Fibroblast of lung (primary cell): ENCODE measurements around the gene CERK.

Source experiments
- EZH2 ChIP-seq: IDR thresholded peaks from 2 replicates; pipeline ENCODE4 v1.5.1; 2012; ENCODE audit warnings: low read length, control low read depth, mild to moderate bottlenecking; ENCODE audit errors: missing control alignments
- TF ChIP-seq, protein P1 (sequence below), 2 donors: IDR thresholded peaks in 1 of 2; conservative IDR thresholded peaks in 1 of 2; 1 replicate in 1 of 2; 2 replicates in 1 of 2; pipeline ENCODE4 v1.5.1; 2011 to 2012; ENCODE audit warnings: low read length in 2 of 2, control low read depth in 1 of 2, inconsistent platforms in 1 of 2, low read depth in 1 of 2, mild to moderate bottlenecking in 1 of 2

DNA sequence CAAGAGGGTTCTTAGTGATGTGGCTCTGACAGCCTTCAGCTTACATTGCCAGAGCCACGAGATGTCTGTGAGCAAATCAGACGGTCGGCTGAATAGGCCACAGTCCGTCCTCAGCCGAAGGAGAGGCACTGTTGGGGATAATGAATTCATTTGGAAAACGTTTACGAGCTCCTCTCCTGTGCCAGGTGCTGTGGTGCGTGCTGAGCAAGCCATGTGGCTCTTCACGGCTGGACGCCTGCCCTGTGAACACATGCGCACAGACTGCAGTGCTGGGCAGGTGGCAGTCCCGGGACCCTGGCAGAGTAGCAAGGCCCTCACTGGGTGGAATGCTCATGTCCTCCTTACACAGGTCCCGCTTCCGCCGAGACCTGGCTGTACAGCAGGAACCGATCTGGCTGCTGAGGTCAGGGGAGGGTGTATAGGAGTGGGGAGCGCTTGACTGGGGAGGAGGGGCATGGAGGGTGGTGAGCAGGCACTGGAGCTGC lies 31.2 kb upstream of the CERK start:
- TF ChIP-seq EZH2: no peak
- TF ChIP-seq, protein P1, sequence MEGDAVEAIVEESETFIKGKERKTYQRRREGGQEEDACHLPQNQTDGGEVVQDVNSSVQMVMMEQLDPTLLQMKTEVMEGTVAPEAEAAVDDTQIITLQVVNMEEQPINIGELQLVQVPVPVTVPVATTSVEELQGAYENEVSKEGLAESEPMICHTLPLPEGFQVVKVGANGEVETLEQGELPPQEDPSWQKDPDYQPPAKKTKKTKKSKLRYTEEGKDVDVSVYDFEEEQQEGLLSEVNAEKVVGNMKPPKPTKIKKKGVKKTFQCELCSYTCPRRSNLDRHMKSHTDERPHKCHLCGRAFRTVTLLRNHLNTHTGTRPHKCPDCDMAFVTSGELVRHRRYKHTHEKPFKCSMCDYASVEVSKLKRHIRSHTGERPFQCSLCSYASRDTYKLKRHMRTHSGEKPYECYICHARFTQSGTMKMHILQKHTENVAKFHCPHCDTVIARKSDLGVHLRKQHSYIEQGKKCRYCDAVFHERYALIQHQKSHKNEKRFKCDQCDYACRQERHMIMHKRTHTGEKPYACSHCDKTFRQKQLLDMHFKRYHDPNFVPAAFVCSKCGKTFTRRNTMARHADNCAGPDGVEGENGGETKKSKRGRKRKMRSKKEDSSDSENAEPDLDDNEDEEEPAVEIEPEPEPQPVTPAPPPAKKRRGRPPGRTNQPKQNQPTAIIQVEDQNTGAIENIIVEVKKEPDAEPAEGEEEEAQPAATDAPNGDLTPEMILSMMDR (conservative IDR thresholded peaks at IDR 0.05 in 1 of 2, IDR thresholded peaks at IDR 0.05 in 1 of 2; ENCODE audit: low read depth in 1 of 2, low read length in 2 of 2): no peak
